WTC11 (cell line): ENCODE measurements around the gene RNPEPL1. TPM values are rescaled to one million over a fixed set of nuclear protein-coding genes. Genes with fewer than 3 reads are reported as not detected.

Experiments
- ATAC-seq: fragments of 200-7000 bp; cut with Tn5 transposase; 2 replicates; pipeline ENCODE4 v1.10.0; 2021; ENCODE audit warnings: mild to moderate bottlenecking, moderate library complexity
- Bru-seq: library from RNA; stranded (reverse); fragments of 400-500 nt; gene quantifications from one replicate; lab custom pipeline; 2021; lab: Mats Ljungman, UMichigan
- CTCF ChIA-PET: fragments of 300-600 bp; sonication (Branson Sonifier 250); formaldehyde crosslinking; loops from one replicate; lab custom pipeline; 2021; ENCODE audit warnings: antibody characterized with exemption; lab: Charles Lee
- POLR2A ChIA-PET: fragments of 350-600 bp; sonication (Branson Sonifier 250); formaldehyde crosslinking; loops from one replicate; lab custom pipeline; 2021; ENCODE audit warnings: antibody characterized with exemption; lab: Charles Lee
- DNase-seq: peaks from one replicate; pipeline ENCODE4 v3.0.0; 2021; ENCODE audit warnings: low spot score
- H3K27ac Mint-ChIP-seq: 2 replicates; pipeline ENCODE4 v1.8.0; 2021; ENCODE audit warnings: mixed read lengths
- H3K27me3 Mint-ChIP-seq: 2 replicates; pipeline ENCODE4 v1.8.0; 2021; ENCODE audit warnings: low read depth, mild to moderate bottlenecking, moderate library complexity, mixed read lengths
- H3K36me3 Mint-ChIP-seq: 2 replicates; pipeline ENCODE4 v1.8.0; 2021; ENCODE audit warnings: mixed read lengths
- H3K4me1 Mint-ChIP-seq: 2 replicates; pipeline ENCODE4 v1.8.0; 2022; ENCODE audit warnings: mixed read lengths
- H3K4me3 Mint-ChIP-seq: 2 replicates; pipeline ENCODE4 v1.8.0; 2021; ENCODE audit warnings: mild to moderate bottlenecking, moderate library complexity, mixed read lengths
- H3K9me3 Mint-ChIP-seq: 2 replicates; pipeline ENCODE4 v1.8.0; 2021; ENCODE audit warnings: mixed read lengths
- CBFB ChIP-seq: sonication (generic); formaldehyde crosslinking; IDR thresholded peaks from 2 replicates; pipeline ENCODE4 v1.8.1; 2022; ENCODE audit warnings: mild to moderate bottlenecking, low read depth, missing genetic modification reagents
- EMX1 ChIP-seq: fragments of 250-450 bp; sonication (Bioruptor Pico); IDR thresholded peaks from 2 replicates; pipeline ENCODE4 v1.8.0; 2021; ENCODE audit warnings: mild to moderate bottlenecking
- ETV6 ChIP-seq: sonication (generic); formaldehyde crosslinking; IDR thresholded peaks from 2 replicates; pipeline ENCODE4 v1.8.1; 2022; ENCODE audit warnings: mild to moderate bottlenecking, missing genetic modification reagents
- FOXJ3 ChIP-seq: sonication (generic); formaldehyde crosslinking; IDR thresholded peaks from 2 replicates; pipeline ENCODE4 v1.9.0; 2021; ENCODE audit warnings: missing genetic modification reagents, mild to moderate bottlenecking, borderline replicate concordance
- FOXK1 ChIP-seq: sonication (generic); formaldehyde crosslinking; IDR thresholded peaks from 2 replicates; pipeline ENCODE4 v1.8.0; 2022; ENCODE audit warnings: mild to moderate bottlenecking, moderate library complexity, missing genetic modification reagents
- FOXP1 ChIP-seq: sonication (generic); formaldehyde crosslinking; IDR thresholded peaks from 2 replicates; pipeline ENCODE4 v1.8.0; 2022; ENCODE audit warnings: missing genetic modification reagents, mild to moderate bottlenecking, moderate library complexity, borderline replicate concordance
- MAX ChIP-seq: sonication (generic); formaldehyde crosslinking; IDR thresholded peaks from 2 replicates; pipeline ENCODE4 v1.8.0; 2022; ENCODE audit warnings: mild to moderate bottlenecking, missing genetic modification reagents
- NFATC4 ChIP-seq: fragments of 250-450 bp; sonication (Bioruptor Pico); IDR thresholded peaks from 2 replicates; pipeline ENCODE4 v1.9.0; 2021; ENCODE audit warnings: mild to moderate bottlenecking
- NFYB ChIP-seq: sonication (generic); formaldehyde crosslinking; conservative IDR thresholded peaks from 2 replicates; pipeline ENCODE4 v1.8.0; 2022; ENCODE audit warnings: low read depth, missing genetic modification reagents
- NR1H2 ChIP-seq: sonication (generic); formaldehyde crosslinking; IDR thresholded peaks from 2 replicates; pipeline ENCODE4 v1.9.0; 2021; ENCODE audit warnings: mild to moderate bottlenecking, moderate library complexity, missing genetic modification reagents
- PRDM15 ChIP-seq: sonication (generic); formaldehyde crosslinking; IDR thresholded peaks from 2 replicates; pipeline ENCODE4 v1.8.0; 2022; ENCODE audit warnings: missing genetic modification reagents
- TEAD1 ChIP-seq: sonication (generic); formaldehyde crosslinking; IDR thresholded peaks from 2 replicates; pipeline ENCODE4 v1.8.0; 2022; ENCODE audit warnings: mild to moderate bottlenecking, missing genetic modification reagents
- ZMAT4 ChIP-seq: fragments of 250-450 bp; sonication (Bioruptor Pico); IDR thresholded peaks from 2 replicates; pipeline ENCODE4 v1.9.0; 2021; ENCODE audit warnings: mild to moderate bottlenecking
- ZNF138 ChIP-seq: sonication (generic); formaldehyde crosslinking; conservative IDR thresholded peaks from 2 replicates; pipeline ENCODE4 v1.8.1; 2022; ENCODE audit warnings: mild to moderate bottlenecking, moderate library complexity, missing genetic modification reagents
- ZNF263 ChIP-seq: sonication (generic); formaldehyde crosslinking; IDR thresholded peaks from 2 replicates; pipeline ENCODE4 v1.8.1; 2022; ENCODE audit warnings: low read depth, mild to moderate bottlenecking, moderate library complexity, missing genetic modification reagents
- ZNF396 ChIP-seq: fragments of 250-450 bp; sonication (Bioruptor Pico); IDR thresholded peaks from 2 replicates; pipeline ENCODE4 v1.8.0; 2021; ENCODE audit warnings: mild to moderate bottlenecking, moderate library complexity, borderline replicate concordance
- ZNF416 ChIP-seq: fragments of 250-450 bp; sonication (Bioruptor Pico); IDR thresholded peaks from 2 replicates; pipeline ENCODE4 v1.9.0; 2021; ENCODE audit warnings: mild to moderate bottlenecking, inconsistent platforms
- long read RNA-seq, 3 experiments: library from RNA in 1 of 3; library from capped mRNA in 1 of 3; library from polyadenylated mRNA in 1 of 3; unstranded in 2 of 3; stranded (forward) in 1 of 3; transcript quantifications; one replicate each; pipeline ENCODE4 v2.0.0, GENCODE V29; 2021
- total RNA-seq: library from RNA; stranded (reverse); gene quantifications from 3 replicates; pipeline ENCODE4 v1.2.3, GENCODE V29; 2021

The RNPEPL1 gene
- 18.8 to 20.5 TPM (median 19.4 TPM) in 3 replicates for total RNA-seq
- Bru-seq, nascent RNA, result percentile 27 among the genes with signal in this experiment
- long read RNA-seq, experiment 1, full-length matches to known transcripts, result 35 of 60 reads
- long read RNA-seq, experiment 1, partial matches to known transcripts, result 7 of 60 reads
- long read RNA-seq, experiment 1, other reads (novel, unspliced or antisense), result 18 of 60 reads
- long read RNA-seq, experiment 2, full-length matches to known transcripts, result 14 of 28 reads
- long read RNA-seq, experiment 2, partial matches to known transcripts, result 10 of 28 reads
- long read RNA-seq, experiment 2, other reads (novel, unspliced or antisense), result 4 of 28 reads
- long read RNA-seq, experiment 3, result 0 reads

- ATAC-seq (peak; percentile 61), DNase-seq (peak; percentile 40)
- ChIA-PET CTCF (interaction anchor here (0.9 to 2.7 kb wide), 6 partner anchors 10 to 19 kb away, joined by 3 to 27 read pairs (median 13); partner anchors contain the start of genes ANKMY1 and CAPN10), POLR2A (no interaction called here)
- Mint-ChIP-seq H3K36me3 (no peaks in the 10 kb centered on the region), H3K4me1 (peaks cover 20% of the 10 kb centered on the region), H3K4me3 (peak within 1 kb of the TSS; percentile 69), H3K9me3 (no peaks in the 10 kb centered on the region), H3K27ac (no peak within 1 kb of the TSS), H3K27me3 (peaks cover 28% of the 10 kb centered on the region)
- no peak for TF ChIP-seq NFATC4 (CRISPR knock-in tag)
- no peak for TF ChIP-seq NR1H2
- peak; percentile 62; the same call in 1 of the 2 replicates for TF ChIP-seq MAX
Measured at GRCh38 chr2:240567872-240568677, at the start of gene RNPEPL1. Gene RNPEPL1 (plus strand): TSS chr2:240568484. CDS start chr2:240568587, 103 bp downstream.

- ATAC-seq, result no peak
- H3K27me3 Mint-ChIP-seq, result peaks cover 41% of the 10 kb centered on the region
- DNase-seq, result no peak
- H3K27ac Mint-ChIP-seq, result no peak overlapping the region
- CTCF ChIA-PET, result no interaction called here
- TF ChIP-seq EMX1 (CRISPR knock-in tag), result no peak
- TF ChIP-seq ZNF138, result no peak
- no peak for TF ChIP-seq ZNF416 (CRISPR knock-in tag)
- no peak for TF ChIP-seq FOXP1 (CRISPR knock-in tag)
- no peak for TF ChIP-seq TEAD1 (CRISPR knock-in tag)
- TF ChIP-seq FOXJ3 (CRISPR knock-in tag), result no peak
- H3K4me1 Mint-ChIP-seq, result peaks cover 12% of the 10 kb centered on the region
- H3K4me3 Mint-ChIP-seq, result peak overlapping the region; percentile 60; the same call in 1 of the 2 replicates
- POLR2A ChIA-PET, result no interaction called here
- H3K36me3 Mint-ChIP-seq, result peaks cover 20% of the 10 kb centered on the region
- H3K9me3 Mint-ChIP-seq, result peaks cover 21% of the 10 kb centered on the region
Measured at GRCh38 chr2:240518981-240519380, 49.3 kb upstream of the RNPEPL1 start.

- Mint-ChIP-seq H3K36me3 (peaks cover 26% of the 10 kb centered on the region), H3K27ac (no peak overlapping the region), H3K4me3 (peak overlapping the region; percentile 60), H3K4me1 (peaks cover 12% of the 10 kb centered on the region), H3K9me3 (peaks cover 27% of the 10 kb centered on the region), H3K27me3 (peaks cover 41% of the 10 kb centered on the region)
- ChIA-PET POLR2A (interaction anchor here (0.5 kb wide), 1 partner anchor 183 kb away, joined by 4 read pairs; no protein-coding TSS in a partner anchor), CTCF (interaction anchor here (0.8 to 1.3 kb wide), 7 partner anchors 22 to 286 kb away, joined by 3 to 9 read pairs (median 4); no protein-coding TSS in a partner anchor)
- DNase-seq, result no peak
- TF ChIP-seq NR1H2 (no peak), CBFB (CRISPR knock-in tag) (no peak), ZNF263 (CRISPR knock-in tag) (no peak), PRDM15 (CRISPR knock-in tag) (no peak), ZMAT4 (CRISPR knock-in tag) (no peak), FOXK1 (CRISPR knock-in tag) (no peak), NFYB (CRISPR knock-in tag) (no peak), ZNF396 (CRISPR knock-in tag) (no peak), ETV6 (CRISPR knock-in tag) (no peak)
- ATAC-seq, result no peak
Measured at GRCh38 chr2:240519396-240520129, 48.7 kb upstream of the RNPEPL1 start.
